ENCODE measurements around the gene STXBP4.

Gene STXBP4

DNA sequence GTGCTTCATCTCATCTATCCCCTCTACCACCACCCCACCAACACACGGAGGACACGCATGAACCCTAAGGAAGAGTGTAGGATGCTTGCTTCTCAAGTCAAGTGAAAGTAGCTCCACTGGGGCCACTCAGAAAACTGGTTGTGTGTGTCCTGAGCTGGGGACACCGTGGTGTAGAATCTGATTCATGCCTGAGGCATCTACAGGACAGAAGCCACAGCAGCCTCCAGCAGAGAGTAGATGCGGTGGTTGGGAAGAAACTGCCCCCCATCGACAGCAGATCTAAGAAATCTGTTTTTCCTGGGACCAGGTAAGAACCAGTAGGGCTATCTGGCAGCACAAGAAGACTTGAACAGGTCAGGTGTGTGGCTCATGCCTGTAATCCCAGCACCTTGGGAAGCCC is 244.3 kb downstream of the STXBP4 start:
- Histone ChIP-seq H3K36me3 (ENCODE audit: control insufficient read depth, insufficient read depth, low read length) (no peaks in the 10 kb centered on the region), H2BK120ac (ENCODE audit: low read depth, low read length) (no peak overlapping the region), H3K4me3 (ENCODE audit: low read length) (no peak overlapping the region), H3K79me1 (ENCODE audit: low read length) (no peaks in the 10 kb centered on the region), H2BK15ac (replicated peaks; ENCODE audit: low read depth) (no peak overlapping the region), H3K9ac (ENCODE audit: low read length) (no peak overlapping the region), H3K18ac (ENCODE audit: low read length) (no peak overlapping the region), H3K23ac (ENCODE audit: low read length) (no peak overlapping the region), H3K4ac (ENCODE audit: low read depth, low read length) (no peak overlapping the region), H3K4me1 (ENCODE audit: control insufficient read depth, low read depth, low read length) (no peaks in the 10 kb centered on the region), H3K79me2 (ENCODE audit: control insufficient read depth, insufficient read depth, low read length) (no peaks in the 10 kb centered on the region), H3K27me3 (ENCODE audit: insufficient read depth, low read length, poor library complexity) (no peaks in the 10 kb centered on the region), H2AK5ac (ENCODE audit: low read length) (no peak overlapping the region), H3K27ac (ENCODE audit: low read depth, low read length) (no peak overlapping the region), H4K8ac (ENCODE audit: low read depth, low read length) (no peak overlapping the region), H2BK5ac (ENCODE audit: low read length) (no peak overlapping the region), H4K5ac (ENCODE audit: low read length) (no peak overlapping the region), H3K56ac (ENCODE audit: low read length) (no peak overlapping the region), H3K4me2 (ENCODE audit: low read length) (no peak overlapping the region)
- no peak for DNase-seq
- no CpG with 5 or more reads among the region's 5 CpGs for WGBS (ENCODE audit: extremely low coverage, insufficient coverage, low lambda C conversion rate)

DNA sequence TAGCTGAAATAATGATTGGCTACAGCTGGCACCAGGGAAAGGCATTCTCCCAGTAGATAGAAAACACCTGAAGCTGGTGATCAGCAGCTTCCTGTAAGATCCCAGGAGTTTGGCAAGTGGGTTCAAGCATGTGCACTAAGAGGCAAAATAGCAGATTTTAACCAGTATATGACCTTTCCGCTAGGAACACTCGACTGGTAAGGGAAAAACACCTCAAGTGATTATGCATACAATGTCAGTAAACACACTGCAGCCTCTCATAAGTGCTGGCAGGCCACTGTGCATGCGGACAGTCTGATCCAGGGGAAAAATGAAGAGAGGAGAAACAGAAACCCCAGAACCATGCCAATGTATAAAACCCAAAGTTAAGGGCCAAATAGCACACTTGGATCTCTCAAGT is 247.1 kb downstream of the STXBP4 start:
- Histone ChIP-seq H4K5ac (ENCODE audit: low read length) (no peak overlapping the region), H3K9ac (ENCODE audit: low read length) (no peak overlapping the region), H2BK120ac (ENCODE audit: low read depth, low read length) (no peak overlapping the region), H3K23ac (ENCODE audit: low read length) (no peak overlapping the region), H3K27ac (ENCODE audit: low read depth, low read length) (no peak overlapping the region), H3K4me2 (ENCODE audit: low read length) (no peak overlapping the region), H2BK15ac (replicated peaks; ENCODE audit: low read depth) (no peak overlapping the region), H2AK5ac (ENCODE audit: low read length) (no peak overlapping the region), H3K4me1 (ENCODE audit: control insufficient read depth, low read depth, low read length) (no peaks in the 10 kb centered on the region), H3K4me3 (ENCODE audit: low read length) (no peak overlapping the region), H3K79me1 (ENCODE audit: low read length) (no peaks in the 10 kb centered on the region), H3K18ac (ENCODE audit: low read length) (no peak overlapping the region), H3K4ac (ENCODE audit: low read depth, low read length) (no peak overlapping the region), H3K36me3 (ENCODE audit: control insufficient read depth, insufficient read depth, low read length) (no peaks in the 10 kb centered on the region), H2BK5ac (ENCODE audit: low read length) (no peak overlapping the region), H3K56ac (ENCODE audit: low read length) (no peak overlapping the region), H3K79me2 (ENCODE audit: control insufficient read depth, insufficient read depth, low read length) (no peaks in the 10 kb centered on the region), H4K8ac (ENCODE audit: low read depth, low read length) (no peak overlapping the region), H3K27me3 (ENCODE audit: insufficient read depth, low read length, poor library complexity) (no peaks in the 10 kb centered on the region)
- no peak for DNase-seq
- WGBS (ENCODE audit: extremely low coverage, insufficient coverage, low lambda C conversion rate) = no CpG with 5 or more reads among the region's 3 CpGs

DNA sequence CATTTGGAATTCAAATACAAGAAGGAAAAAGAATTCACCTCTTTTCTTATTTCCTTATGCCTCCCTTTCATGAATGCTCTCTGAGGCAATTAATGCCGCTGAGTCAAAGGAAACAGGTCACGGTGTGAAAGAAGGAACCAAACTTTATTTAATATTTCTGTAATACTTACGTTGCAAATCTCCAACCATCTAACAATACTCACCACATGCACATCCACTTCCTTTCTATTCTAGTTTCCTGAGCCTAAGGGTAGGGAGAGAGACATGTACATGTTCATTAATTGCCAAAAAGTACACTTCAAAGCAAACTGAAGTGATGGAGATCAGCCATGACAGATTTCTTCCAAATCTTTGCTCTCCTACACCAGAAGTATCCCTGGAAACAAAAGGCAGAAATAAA is 248.3 kb downstream of the STXBP4 start:
- Histone ChIP-seq H3K4me1 (ENCODE audit: control insufficient read depth, low read depth, low read length) (no peaks in the 10 kb centered on the region), H3K36me3 (ENCODE audit: control insufficient read depth, insufficient read depth, low read length) (no peaks in the 10 kb centered on the region), H3K27ac (ENCODE audit: low read depth, low read length) (no peak overlapping the region), H3K23ac (ENCODE audit: low read length) (no peak overlapping the region), H3K56ac (ENCODE audit: low read length) (no peak overlapping the region), H3K4me2 (ENCODE audit: low read length) (no peak overlapping the region), H3K4ac (ENCODE audit: low read depth, low read length) (no peak overlapping the region), H3K9ac (ENCODE audit: low read length) (no peak overlapping the region), H2BK5ac (ENCODE audit: low read length) (no peak overlapping the region), H2BK15ac (replicated peaks; ENCODE audit: low read depth) (no peak overlapping the region), H3K18ac (ENCODE audit: low read length) (no peak overlapping the region), H3K4me3 (ENCODE audit: low read length) (no peak overlapping the region), H3K27me3 (ENCODE audit: insufficient read depth, low read length, poor library complexity) (no peaks in the 10 kb centered on the region), H3K79me2 (ENCODE audit: control insufficient read depth, insufficient read depth, low read length) (no peaks in the 10 kb centered on the region), H2AK5ac (ENCODE audit: low read length) (no peak overlapping the region), H2BK120ac (ENCODE audit: low read depth, low read length) (no peak overlapping the region), H3K79me1 (ENCODE audit: low read length) (no peaks in the 10 kb centered on the region), H4K8ac (ENCODE audit: low read depth, low read length) (no peak overlapping the region), H4K5ac (ENCODE audit: low read length) (no peak overlapping the region)
- no CpG with 5 or more reads among the region's 3 CpGs for WGBS (ENCODE audit: extremely low coverage, insufficient coverage, low lambda C conversion rate)
- no peak for DNase-seq

DNA sequence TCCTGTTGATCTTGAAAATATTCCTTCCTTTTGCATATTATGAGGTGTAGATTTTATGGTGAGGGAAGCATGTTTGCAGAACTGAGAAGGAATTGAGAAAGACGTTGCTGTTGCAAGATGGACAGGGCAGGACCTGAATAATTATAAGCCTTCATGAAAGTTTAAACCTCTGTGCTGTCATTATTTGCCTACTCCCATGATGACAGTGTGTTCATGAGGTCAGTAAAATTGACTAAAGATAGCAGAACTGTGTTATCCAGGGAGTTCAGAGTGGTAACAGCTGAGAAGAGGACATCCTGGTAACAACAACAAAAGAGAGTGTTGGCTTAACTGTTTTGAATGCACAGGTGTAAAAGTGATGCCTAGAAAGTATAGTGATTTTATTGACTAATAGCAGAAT is 250.9 kb downstream of the STXBP4 start:
- H4K8ac ChIP-seq (ENCODE audit: low read depth, low read length) = no peak overlapping the region
- H3K4ac ChIP-seq (ENCODE audit: low read depth, low read length) = no peak overlapping the region
- no peaks in the 10 kb centered on the region for H3K27me3 ChIP-seq (ENCODE audit: insufficient read depth, low read length, poor library complexity)
- no CpG with 5 or more reads among the region's 1 CpG for WGBS (ENCODE audit: extremely low coverage, insufficient coverage, low lambda C conversion rate)
- no peak overlapping the region for H3K56ac ChIP-seq (ENCODE audit: low read length)
- no peaks in the 10 kb centered on the region for H3K79me1 ChIP-seq (ENCODE audit: low read length)
- H2AK5ac ChIP-seq (ENCODE audit: low read length) = no peak overlapping the region
- no peak overlapping the region for H3K18ac ChIP-seq (ENCODE audit: low read length)
- H3K27ac ChIP-seq (ENCODE audit: low read depth, low read length) = no peak overlapping the region
- H3K79me2 ChIP-seq (ENCODE audit: control insufficient read depth, insufficient read depth, low read length) = no peaks in the 10 kb centered on the region
- H3K4me1 ChIP-seq (ENCODE audit: control insufficient read depth, low read depth, low read length) = no peaks in the 10 kb centered on the region
- H3K4me2 ChIP-seq (ENCODE audit: low read length) = no peak overlapping the region
- H3K23ac ChIP-seq (ENCODE audit: low read length) = no peak overlapping the region
- no peak overlapping the region for H3K9ac ChIP-seq (ENCODE audit: low read length)
- H2BK120ac ChIP-seq (ENCODE audit: low read depth, low read length) = no peak overlapping the region
- DNase-seq = no peak
- H4K5ac ChIP-seq (ENCODE audit: low read length) = no peak overlapping the region
- no peak overlapping the region for H2BK15ac ChIP-seq (replicated peaks; ENCODE audit: low read depth)
- H3K36me3 ChIP-seq (ENCODE audit: control insufficient read depth, insufficient read depth, low read length) = no peaks in the 10 kb centered on the region
- no peak overlapping the region for H2BK5ac ChIP-seq (ENCODE audit: low read length)
- H3K4me3 ChIP-seq (ENCODE audit: low read length) = no peak overlapping the region

DNA sequence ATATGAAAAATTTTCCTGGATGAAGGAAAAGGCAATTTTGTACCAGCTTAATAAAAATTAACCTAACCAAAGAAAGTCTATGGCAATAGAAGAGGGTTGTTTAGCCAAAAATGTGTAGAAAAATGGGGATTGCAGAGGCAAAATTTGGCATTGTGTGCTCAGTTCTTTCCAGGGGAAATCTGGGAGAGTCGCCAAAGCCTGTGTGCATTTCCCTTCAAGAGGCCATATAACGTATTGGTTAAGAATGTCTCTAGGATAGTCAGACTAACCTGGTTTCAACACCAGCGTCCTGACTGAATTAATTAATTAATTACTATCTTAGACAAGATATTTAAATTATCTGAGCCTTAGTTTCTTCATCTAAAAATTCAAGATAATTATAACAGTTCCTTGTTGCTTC is 251.4 kb downstream of the STXBP4 start:
- WGBS (ENCODE audit: extremely low coverage, insufficient coverage, low lambda C conversion rate) = no CpG with 5 or more reads among the region's 3 CpGs
- H3K79me2 ChIP-seq (ENCODE audit: control insufficient read depth, insufficient read depth, low read length) = no peaks in the 10 kb centered on the region

More for the DNA sequence above, 251.4 kb downstream of the STXBP4 start:
- Histone ChIP-seq H2BK5ac (ENCODE audit: low read length) (no peak overlapping the region), H2BK120ac (ENCODE audit: low read depth, low read length) (no peak overlapping the region), H4K8ac (ENCODE audit: low read depth, low read length) (no peak overlapping the region), H3K4me3 (ENCODE audit: low read length) (no peak overlapping the region), H4K5ac (ENCODE audit: low read length) (no peak overlapping the region), H3K56ac (ENCODE audit: low read length) (no peak overlapping the region), H3K18ac (ENCODE audit: low read length) (no peak overlapping the region), H3K23ac (ENCODE audit: low read length) (no peak overlapping the region), H3K4ac (ENCODE audit: low read depth, low read length) (no peak overlapping the region), H2AK5ac (ENCODE audit: low read length) (no peak overlapping the region), H3K36me3 (ENCODE audit: control insufficient read depth, insufficient read depth, low read length) (no peaks in the 10 kb centered on the region), H3K79me1 (ENCODE audit: low read length) (no peaks in the 10 kb centered on the region), H3K27me3 (ENCODE audit: insufficient read depth, low read length, poor library complexity) (no peaks in the 10 kb centered on the region), H3K4me1 (ENCODE audit: control insufficient read depth, low read depth, low read length) (no peaks in the 10 kb centered on the region), H3K4me2 (ENCODE audit: low read length) (no peak overlapping the region), H2BK15ac (replicated peaks; ENCODE audit: low read depth) (no peak overlapping the region), H3K9ac (ENCODE audit: low read length) (no peak overlapping the region), H3K27ac (ENCODE audit: low read depth, low read length) (no peak overlapping the region)
- no peak for DNase-seq

All from mesendoderm (in vitro differentiated cells).